Neural cell (in vitro differentiated cells): ENCODE measurements around the gene PDIA4.

ENCODE experiments used
- EZH2 ChIP-seq: fragments of 200-600, 300-800 bp; shearing (Covaris generic), sonication (generic); IDR thresholded peaks from 2 replicates; pipeline ENCODE4 v1.6.1; 2014; ENCODE audit warnings: antibody characterized with exemption, low read length, borderline replicate concordance, mild to moderate bottlenecking; ENCODE audit not compliant: insufficient read depth, poor library complexity, severe bottlenecking
- POLR2AphosphoS5 ChIP-seq: IDR thresholded peaks from 2 replicates; pipeline ENCODE4 v1.6.1; 2012
- RAD21 ChIP-seq: fragments of 450-650 bp; conservative IDR thresholded peaks from 2 replicates; pipeline ENCODE4 v1.6.1; 2014; ENCODE audit warnings: antibody characterized with exemption, mild to moderate bottlenecking, moderate library complexity
- SMC3 ChIP-seq: fragments of 450-650 bp; conservative IDR thresholded peaks from 2 replicates; pipeline ENCODE4 v1.6.1; 2014; ENCODE audit warnings: antibody characterized with exemption, mild to moderate bottlenecking, moderate library complexity; ENCODE audit not compliant: poor library complexity
- TF ChIP-seq, protein P1 (sequence below): fragments of 450-650 bp; IDR thresholded peaks from 2 replicates; pipeline ENCODE4 v1.5.1; 2014; ENCODE audit warnings: antibody characterized with exemption, mild to moderate bottlenecking, moderate library complexity; ENCODE audit not compliant: poor library complexity, severe bottlenecking

DNA sequence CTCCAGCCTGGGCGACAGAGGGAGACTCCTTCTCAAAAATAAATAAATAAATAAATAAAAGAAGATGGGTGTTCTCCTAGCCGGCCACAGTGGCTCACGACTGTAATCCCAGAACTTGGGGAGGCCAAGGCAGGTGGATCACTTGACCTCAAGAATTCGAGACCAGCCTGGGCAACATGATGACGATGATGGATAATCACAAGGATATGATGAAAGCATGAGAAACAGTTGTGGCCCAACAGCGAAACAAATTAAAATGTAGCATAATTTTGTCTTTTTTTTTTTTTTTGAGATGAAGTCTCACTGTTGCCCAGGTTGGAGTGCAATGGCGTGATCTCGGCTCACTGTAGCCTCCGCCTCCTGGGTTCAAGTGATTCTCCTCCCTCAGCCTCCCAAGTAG lies 49.3 kb upstream of the PDIA4 start:
- TF ChIP-seq, protein P1, sequence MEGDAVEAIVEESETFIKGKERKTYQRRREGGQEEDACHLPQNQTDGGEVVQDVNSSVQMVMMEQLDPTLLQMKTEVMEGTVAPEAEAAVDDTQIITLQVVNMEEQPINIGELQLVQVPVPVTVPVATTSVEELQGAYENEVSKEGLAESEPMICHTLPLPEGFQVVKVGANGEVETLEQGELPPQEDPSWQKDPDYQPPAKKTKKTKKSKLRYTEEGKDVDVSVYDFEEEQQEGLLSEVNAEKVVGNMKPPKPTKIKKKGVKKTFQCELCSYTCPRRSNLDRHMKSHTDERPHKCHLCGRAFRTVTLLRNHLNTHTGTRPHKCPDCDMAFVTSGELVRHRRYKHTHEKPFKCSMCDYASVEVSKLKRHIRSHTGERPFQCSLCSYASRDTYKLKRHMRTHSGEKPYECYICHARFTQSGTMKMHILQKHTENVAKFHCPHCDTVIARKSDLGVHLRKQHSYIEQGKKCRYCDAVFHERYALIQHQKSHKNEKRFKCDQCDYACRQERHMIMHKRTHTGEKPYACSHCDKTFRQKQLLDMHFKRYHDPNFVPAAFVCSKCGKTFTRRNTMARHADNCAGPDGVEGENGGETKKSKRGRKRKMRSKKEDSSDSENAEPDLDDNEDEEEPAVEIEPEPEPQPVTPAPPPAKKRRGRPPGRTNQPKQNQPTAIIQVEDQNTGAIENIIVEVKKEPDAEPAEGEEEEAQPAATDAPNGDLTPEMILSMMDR: no peak
- TF ChIP-seq EZH2: no peak
- TF ChIP-seq POLR2AphosphoS5: no peak
- no peak for TF ChIP-seq SMC3
- no peak for TF ChIP-seq RAD21
